Measurements from ENCODE around the gene GPATCH4.

- TF ChIP-seq SUZ12 (IDR thresholded peaks at IDR 0.05; ENCODE audit: extremely low read depth, insufficient read depth, insufficient read length) (no peak), ZNF274 (IDR thresholded peaks at IDR 0.05; ENCODE audit: low read depth, low read length) (no peak)
Measured at GRCh38 chr1:156598125-156598524, 3.2 kb downstream of the GPATCH4 start.
